DMS53 treated with DMSO at 0.1 percent for 48 hours (cell line): ENCODE data around the gene COL6A5.
A peak's percentile ranks its signal among the peaks of the same experiment; 100 is the strongest.
"Not testable (repeated sequence)": the region's sequence is repeated elsewhere in the genome, so short reads cannot be mapped to it uniquely, and the experiment has no call there.

Experiments
- DNase-seq: peaks from one replicate; lab custom pipeline; 2025; ENCODE audit not compliant: unreplicated experiment; lab: John Stamatoyannopoulos, UW

The COL6A5 gene

GRCh38 chr3:130345487-130346079 is at the start of gene COL6A5:
COL6A5 (plus strand) TSS chr3:130345672; CDS start chr3:130373639, 27,967 bp downstream.
- no peak for DNase-seq

GRCh38 chr3:130299531-130299930 is 45.9 kb upstream of the COL6A5 start:
- DNase-seq, result no peak

- DNase-seq, result no peak
Measured at GRCh38 chr3:130300888-130301287, 44.6 kb upstream of the COL6A5 start.

GRCh38 chr3:130310109-130310508 is 35.4 kb upstream of the COL6A5 start:
- DNase-seq, result no peak

GRCh38 chr3:130312374-130312773 is 33.1 kb upstream of the COL6A5 start:
- DNase-seq, result no peak

GRCh38 chr3:130316169-130316568 is 29.3 kb upstream of the COL6A5 start:
- no peak for DNase-seq

- no peak for DNase-seq
Measured at GRCh38 chr3:130323503-130323902, 22.0 kb upstream of the COL6A5 start.

- no peak for DNase-seq
Measured at GRCh38 chr3:130340766-130341165, 4.7 kb upstream of the COL6A5 start.

GRCh38 chr3:130341388-130341787 is 4.1 kb upstream of the COL6A5 start:
- no peak for DNase-seq

GRCh38 chr3:130341882-130342281 is 3.6 kb upstream of the COL6A5 start:
- DNase-seq, result no peak

GRCh38 chr3:130342821-130343661 is 2.4 kb upstream of the COL6A5 start:
- DNase-seq, result no peak

- not testable (repeated sequence) for DNase-seq
Measured at GRCh38 chr3:130348258-130348657, 2.8 kb downstream of the COL6A5 start.

- DNase-seq, result no peak
Measured at GRCh38 chr3:130354430-130354829, 9.0 kb downstream of the COL6A5 start.

GRCh38 chr3:130374033-130374432 is 28.6 kb downstream of the COL6A5 start:
- DNase-seq, result peak; percentile 85

GRCh38 chr3:130374908-130375307 is 29.4 kb downstream of the COL6A5 start:
- DNase-seq, result no peak

- DNase-seq, result no peak
Measured at GRCh38 chr3:130377960-130378676, 32.6 kb downstream of the COL6A5 start.

GRCh38 chr3:130378677-130379191 is 33.3 kb downstream of the COL6A5 start:
- DNase-seq, result no peak

- DNase-seq, result no peak
Measured at GRCh38 chr3:130379274-130379673, 33.8 kb downstream of the COL6A5 start.

- no peak for DNase-seq
Measured at GRCh38 chr3:130380398-130380797, 34.9 kb downstream of the COL6A5 start.

- no peak for DNase-seq
Measured at GRCh38 chr3:130383424-130383823, 38.0 kb downstream of the COL6A5 start.

GRCh38 chr3:130384476-130385025 is 39.1 kb downstream of the COL6A5 start:
- DNase-seq, result no peak
